A375 (cell line): ENCODE results near the gene SPRED3. TPM values are rescaled to one million over a fixed set of nuclear protein-coding genes. Genes with fewer than 3 reads are reported as not detected.

Experiments
- total RNA-seq: library from RNA; depleted of rRNA; stranded (reverse); fragments of >200 nt; shearing (Covaris generic); gene quantifications from 2 replicates; pipeline ENCODE4 v1.2.3, GENCODE V29; 2014; rRNA removed

The SPRED3 gene, protein sequence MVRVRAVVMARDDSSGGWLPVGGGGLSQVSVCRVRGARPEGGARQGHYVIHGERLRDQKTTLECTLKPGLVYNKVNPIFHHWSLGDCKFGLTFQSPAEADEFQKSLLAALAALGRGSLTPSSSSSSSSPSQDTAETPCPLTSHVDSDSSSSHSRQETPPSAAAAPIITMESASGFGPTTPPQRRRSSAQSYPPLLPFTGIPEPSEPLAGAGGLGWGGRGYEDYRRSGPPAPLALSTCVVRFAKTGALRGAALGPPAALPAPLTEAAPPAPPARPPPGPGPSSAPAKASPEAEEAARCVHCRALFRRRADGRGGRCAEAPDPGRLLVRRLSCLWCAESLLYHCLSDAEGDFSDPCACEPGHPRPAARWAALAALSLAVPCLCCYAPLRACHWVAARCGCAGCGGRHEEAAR
- 8.5 and 10.9 TPM in 2 replicates for total RNA-seq

DNA sequence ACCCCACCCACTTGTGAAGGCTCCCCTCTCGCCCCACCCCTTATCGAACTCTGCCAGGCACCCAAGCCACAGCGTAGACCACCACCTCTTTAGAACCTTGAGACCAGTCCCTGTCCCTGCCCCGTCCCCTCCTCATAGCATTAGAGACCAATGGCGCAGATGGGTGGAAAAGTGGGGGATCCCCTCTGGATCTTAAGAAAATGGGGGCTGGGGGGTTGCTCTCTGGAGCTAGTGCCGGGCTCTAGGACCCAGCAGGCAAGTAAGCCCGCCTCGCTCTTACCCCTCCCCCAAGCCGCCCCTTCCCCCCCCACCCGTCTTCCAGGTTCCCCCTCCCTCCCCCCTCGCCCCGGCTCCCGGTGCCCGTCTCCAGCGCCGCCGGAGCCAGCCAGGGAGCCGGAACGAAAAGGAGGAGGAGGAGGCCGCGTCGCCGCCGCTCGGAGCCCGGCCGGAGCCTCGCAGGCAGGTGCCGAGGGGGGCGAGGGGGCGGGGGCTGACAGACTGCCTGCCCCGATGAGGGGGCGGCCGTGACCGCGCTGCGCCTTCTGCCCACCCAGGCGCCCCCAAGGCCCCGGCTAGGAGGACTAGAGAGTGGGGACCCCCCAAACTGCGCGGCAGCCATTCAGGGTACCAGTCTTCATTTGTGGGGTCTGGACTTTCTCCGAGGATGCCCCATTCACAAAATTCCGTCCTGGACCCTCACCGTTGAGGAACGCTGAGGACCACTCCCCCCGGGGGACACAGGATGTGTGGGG, at the start of gene SPRED3:
SPRED3 (plus strand) TSS at position 349 of the 752 bp plus-strand sequence. CDS start 1,606 bp downstream, outside the sequence.

DNA sequence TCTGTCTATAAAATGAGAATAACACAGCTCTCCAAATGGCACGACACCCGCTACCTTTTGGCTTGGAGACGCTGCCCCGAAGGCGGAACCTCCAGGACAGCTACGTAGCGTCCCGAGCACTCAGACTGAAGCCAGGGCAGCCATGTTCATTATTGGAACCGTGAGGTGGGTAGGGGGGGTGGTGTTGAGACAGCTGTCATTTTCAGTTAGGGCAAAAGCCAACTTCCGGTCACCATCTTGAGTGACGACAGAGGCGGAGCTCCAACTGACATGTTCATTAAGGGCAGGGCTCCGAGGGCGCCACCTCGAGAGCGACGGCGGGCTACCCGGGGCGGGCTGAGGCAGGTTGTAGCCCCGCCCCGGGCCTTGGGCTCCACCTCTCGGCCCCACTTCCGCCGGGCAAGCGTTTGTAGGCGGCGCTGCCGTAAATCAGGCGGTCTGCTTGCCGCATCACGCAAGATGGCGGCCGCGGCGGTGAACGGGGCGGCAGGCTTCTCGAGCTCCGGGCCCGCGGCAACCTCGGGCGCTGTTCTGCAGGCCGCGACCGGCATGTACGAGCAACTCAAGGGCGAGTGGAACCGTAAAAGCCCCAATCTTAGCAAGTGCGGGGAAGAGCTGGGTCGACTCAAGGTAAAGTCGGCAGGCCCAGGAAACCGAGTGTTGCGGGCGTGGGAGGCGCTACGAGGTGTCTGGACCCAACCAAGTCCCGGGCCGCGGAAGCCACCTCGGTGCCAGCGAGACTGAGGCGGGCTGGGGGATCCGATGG, 14.0 kb upstream of the SPRED3 start, which contains the start of gene PSMD8:
PSMD8 (plus strand) TSS at position 240 of the 766 bp plus-strand sequence; CDS start at position 271, 31 bp downstream.

DNA sequence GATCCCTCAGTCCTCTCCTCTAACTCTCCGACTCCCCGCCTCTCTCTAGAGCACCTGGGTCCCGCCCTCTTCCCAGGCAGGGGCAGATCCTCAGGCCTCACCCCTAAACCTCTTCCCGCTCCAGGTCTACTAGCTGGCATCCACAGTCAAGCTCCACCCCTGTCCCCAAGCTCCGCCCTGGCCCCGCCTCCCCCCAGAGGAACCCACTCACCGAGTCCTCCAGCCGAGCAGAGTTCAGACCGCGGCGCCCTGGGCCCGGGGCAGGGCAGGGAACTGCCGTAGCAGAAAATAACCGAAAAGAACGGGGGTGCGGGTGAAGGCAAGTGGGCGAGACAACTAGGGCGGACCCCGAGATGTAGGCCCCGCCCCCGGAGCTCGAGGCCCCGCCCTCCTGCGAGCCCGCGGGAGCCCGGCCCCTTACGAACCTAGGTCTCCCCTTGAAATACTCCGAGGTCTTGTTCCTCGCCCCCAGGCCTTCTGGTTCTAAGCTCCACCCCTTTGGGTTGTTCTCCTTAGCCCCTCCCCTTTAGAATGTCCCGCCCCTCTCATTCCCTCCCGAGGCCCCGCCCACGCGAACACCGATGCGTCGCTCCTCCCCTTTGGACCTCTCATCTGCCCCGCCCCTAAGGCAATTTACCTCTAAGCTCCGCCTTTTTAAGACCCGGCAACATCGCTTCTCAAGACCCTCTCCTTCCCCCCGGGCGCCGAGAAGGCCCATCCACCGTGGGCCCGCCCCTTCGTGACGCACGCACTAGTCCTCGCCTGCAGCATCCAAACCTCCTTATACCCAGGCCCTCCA, 748 bp upstream of the SPRED3 start, which contains the start of gene GGN:
GGN (minus strand) TSS at position 485 of the 799 bp plus-strand sequence. CDS start 773 bp downstream, outside the sequence.

DNA sequence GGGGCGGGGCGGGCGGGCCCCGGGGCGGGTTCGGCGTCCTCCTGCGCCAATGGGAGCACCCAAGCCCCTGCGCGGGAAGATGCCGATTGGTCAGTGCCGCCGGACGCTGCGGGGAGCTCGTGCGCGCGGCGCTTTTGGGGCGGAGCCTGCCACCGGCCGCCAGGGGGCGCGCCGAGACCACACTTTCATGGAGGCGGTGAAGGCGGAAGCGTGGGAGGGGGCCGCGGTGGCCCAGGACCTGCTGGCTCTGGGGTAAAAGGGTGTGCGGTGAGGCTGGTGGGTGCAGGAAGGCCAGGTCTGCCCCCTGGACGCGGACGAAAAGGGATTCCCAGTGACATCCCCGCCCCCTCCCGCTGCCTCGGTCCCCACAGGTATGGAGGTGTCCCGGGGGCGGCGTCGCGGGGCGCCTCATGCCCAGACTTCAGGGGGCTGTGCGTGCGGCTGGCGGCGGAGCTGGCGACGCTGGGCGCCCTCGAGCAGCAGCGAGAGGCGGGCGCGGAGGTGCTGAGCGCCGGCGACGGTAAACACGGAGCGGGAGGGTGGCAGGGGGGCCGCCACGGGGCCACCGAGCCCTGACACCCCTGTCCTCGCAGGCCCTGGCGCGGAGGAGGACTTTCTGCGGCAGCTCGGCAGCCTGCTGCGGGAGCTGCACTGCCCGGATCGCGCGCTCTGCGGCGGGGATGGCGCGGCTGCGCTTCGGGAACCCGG, 14.6 kb downstream of the SPRED3 start, which contains the start of gene FAM98C:
FAM98C (plus strand) TSS at position 127 of the 708 bp plus-strand sequence; CDS start at position 188, 61 bp downstream.

DNA sequence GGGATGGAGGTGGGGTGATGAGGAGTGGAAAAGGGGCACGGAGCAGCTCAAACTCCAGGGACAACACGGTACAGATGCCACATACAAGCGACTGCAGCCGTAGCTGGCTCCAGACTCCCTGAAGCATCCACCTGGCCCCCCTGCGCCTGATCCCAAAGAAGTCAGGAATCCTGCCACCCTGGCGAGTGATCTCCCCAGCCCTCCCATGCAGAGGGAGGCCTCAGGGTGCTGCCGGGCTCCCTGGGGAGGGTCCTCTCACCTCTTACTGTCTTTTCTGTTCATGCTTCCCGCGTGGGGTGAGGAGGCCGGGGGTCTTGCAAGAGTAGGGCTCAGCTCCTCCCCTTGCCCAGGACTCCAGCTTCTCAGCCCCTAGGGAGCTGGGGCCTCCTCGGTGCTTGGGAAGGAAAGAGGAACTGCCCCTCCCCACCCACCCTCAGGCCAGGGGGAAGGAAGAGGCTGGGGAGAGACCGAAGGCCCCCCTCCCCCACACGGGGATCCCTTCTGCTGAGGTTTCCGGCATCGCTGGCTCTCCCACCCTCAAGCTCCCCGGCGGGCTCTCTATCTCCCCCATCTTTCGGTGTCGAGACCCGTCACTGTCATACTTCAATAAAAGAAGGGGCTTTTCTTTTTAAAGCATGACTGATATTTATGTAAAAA, 37.4 kb downstream of the SPRED3 start, which contains the start of gene RASGRP4:
RASGRP4 (minus strand) TSS at position 410 of the 657 bp plus-strand sequence; CDS start at position 282, 128 bp downstream.

DNA sequence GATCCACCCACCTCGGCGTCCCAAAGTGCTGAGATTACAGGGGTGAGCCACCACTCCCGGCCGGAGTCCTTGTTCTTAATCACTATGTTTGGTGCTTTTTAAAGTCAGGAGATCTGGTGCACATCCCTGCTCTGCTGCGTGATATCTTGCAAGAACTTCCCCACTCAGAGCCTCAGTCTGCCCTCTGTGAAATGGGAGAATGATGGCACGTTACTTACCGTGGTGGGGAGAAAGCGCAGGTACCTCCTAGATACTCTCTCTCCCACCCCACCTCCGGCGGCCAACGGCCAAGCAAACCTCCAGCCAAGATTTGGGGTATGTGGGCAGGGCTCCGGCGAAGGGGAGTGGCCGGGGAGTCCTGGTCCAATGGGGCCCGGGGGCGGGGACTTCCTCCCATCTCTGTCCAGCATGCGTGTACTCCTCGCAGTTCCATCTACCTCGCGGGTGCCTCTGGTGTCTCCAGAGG, 44.8 kb downstream of the SPRED3 start, which contains the start of gene RYR1:
RYR1 (plus strand) TSS at position 424 of the 466 bp plus-strand sequence. CDS start 139 bp downstream, outside the sequence.

Other genes with a start within 250 kb of the SPRED3 start
- gene DPF1, start 164.5 kb upstream of the SPRED3 start, total RNA-seq: 8.2 and 9.2 TPM in 2 replicates
- not detected in 2 replicates for gene PPP1R14A, start 132.3 kb upstream of the SPRED3 start, total RNA-seq
- gene SPINT2, start 124.1 kb upstream of the SPRED3 start, total RNA-seq: 0.08 TPM in 1 of 2 replicates, not detected in the other
- gene C19orf33, start 84.4 kb upstream of the SPRED3 start, total RNA-seq: 88.0 and 90.9 TPM in 2 replicates
- 87.1 and 99.9 TPM in 2 replicates for gene YIF1B, start 72.8 kb upstream of the SPRED3 start, total RNA-seq
- gene KCNK6, start 68.9 kb upstream of the SPRED3 start, total RNA-seq: 0.69 and 0.98 TPM in 2 replicates
- 0.64 and 1.8 TPM in 2 replicates for gene CATSPERG, start 52.9 kb upstream of the SPRED3 start, total RNA-seq
- 286 and 339 TPM in 2 replicates for gene PSMD8, start 14.1 kb upstream of the SPRED3 start, total RNA-seq
- gene GGN, start 663 bp upstream of the SPRED3 start, total RNA-seq: 0.41 and 1.8 TPM in 2 replicates
- 20.3 and 24.9 TPM in 2 replicates for gene FAM98C, start 14.4 kb downstream of the SPRED3 start, total RNA-seq
- not detected in 2 replicates for gene RASGRP4, start 37.5 kb downstream of the SPRED3 start, total RNA-seq
- 0.05 and 0.19 TPM in 2 replicates for gene RYR1, start 45.0 kb downstream of the SPRED3 start, total RNA-seq
- gene MAP4K1, start 229.3 kb downstream of the SPRED3 start, total RNA-seq: 0.34 and 1.3 TPM in 2 replicates
- 452 and 462 TPM in 2 replicates for gene EIF3K, start 230.5 kb downstream of the SPRED3 start, total RNA-seq